HG02642 (cell line): ENCODE measurements around the gene ACOXL.
A peak's percentile ranks its signal among the peaks of the same experiment; 100 is the strongest.

Experiments
- ATAC-seq: cut with Tn5 transposase; IDR thresholded peaks from one replicate; pipeline ENCODE4 v1.9.1; 2021; ENCODE audit warnings: mild to moderate bottlenecking; ENCODE audit not compliant: unreplicated experiment, poor library complexity

The ACOXL gene

DNA sequence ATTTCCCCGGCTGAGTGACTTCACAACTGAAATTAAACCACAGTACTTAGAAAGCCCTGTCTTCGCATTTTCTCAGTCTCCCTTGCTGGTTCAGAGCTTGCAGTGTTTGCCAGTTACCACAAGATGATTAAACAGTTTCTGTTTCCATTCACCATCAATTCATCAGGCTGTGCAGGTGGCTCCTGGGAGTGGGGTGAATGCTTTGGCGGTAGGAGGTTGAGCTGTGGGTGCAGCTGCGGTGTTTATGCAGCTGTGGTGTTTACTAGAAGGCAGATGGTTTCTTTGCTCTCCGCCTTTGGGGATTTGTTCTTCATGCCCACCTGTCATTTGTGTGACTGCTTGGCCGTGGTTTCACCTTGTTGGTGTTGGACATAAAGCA, 16.1 kb downstream of the ACOXL start:
- peak; percentile 97 for ATAC-seq

DNA sequence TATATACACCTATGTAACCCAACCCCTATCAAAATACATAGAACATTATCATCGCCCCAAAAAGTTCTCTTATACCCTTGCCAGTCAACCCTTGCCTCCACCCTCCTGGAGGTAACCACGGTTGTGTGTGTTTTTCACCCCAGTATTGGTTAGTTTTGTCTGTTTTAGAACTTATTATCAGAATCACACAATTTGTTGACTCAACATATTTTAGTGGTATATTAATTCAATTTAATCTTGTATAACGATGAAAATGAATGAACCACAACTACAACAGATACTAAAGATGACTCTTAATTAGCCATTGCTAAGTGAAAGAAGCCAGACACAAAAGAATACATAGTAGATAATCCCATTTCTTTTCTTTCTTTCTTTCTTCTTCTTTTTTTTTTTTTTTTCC, 19.3 kb downstream of the ACOXL start:
- no peak for ATAC-seq

DNA sequence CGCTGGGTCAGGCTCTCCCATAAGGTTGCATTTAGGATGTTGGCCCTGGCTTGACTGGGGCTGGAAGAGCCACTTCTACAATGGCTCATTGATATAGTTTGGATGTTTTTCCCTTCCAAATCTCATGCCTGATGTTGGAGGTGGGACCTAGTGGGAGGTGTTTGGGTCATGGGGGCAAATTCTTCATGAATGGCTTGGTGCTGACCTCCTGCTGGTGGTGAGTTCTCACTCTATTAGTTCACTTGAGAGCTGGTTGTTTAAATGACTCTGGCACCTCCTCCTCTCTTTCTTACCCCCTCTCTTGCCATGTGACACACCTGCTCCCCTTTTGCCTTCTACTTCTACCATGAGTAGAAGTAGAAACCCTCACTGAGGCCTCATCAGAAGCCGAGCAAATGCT, 20.5 kb downstream of the ACOXL start:
- ATAC-seq = no peak

DNA sequence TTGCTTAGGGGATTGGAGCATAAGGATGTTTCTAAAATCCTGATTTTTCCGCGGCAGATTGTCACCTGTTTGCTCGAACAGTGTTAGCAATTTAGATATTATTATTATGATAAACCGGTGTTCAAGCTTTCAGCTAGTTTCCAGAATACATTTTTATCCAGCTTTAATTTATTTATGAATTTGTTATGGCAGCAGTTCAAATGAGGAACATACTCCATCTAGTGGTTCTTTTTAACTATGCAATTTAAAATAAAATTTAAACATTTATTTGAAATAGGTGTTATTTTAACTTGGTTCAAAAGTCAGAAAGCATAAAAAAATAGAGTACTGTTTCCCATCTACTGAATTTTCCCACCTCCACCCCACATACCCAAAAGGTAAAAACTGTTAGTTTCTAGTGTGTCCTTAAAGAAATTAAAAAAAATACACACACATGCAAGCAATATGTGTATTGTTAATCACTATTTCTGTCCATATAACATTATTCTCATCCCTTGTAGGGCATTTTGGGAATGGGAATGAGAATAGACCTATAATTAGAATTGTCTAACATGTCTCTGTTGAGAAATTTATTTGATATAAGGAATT, 23.2 kb downstream of the ACOXL start:
- ATAC-seq = no peak

DNA sequence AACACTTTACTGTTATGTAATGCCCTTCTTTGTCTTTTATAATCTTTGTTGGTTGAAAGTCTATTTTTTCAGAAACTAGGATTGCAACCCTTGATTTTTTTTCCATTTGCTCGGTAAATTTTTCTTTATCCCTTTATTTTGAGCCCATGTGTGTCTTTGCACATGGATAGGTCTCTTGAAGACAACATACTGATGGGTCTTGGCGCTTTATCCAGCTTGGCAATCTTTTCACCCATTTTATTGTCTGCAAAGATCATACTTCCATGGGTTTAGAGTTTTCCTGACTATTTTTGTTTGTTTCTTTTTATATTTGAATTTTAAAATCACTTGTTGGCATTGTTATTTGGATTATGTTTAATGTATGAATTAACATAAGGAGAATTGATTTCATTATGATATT, 27.0 kb downstream of the ACOXL start:
- ATAC-seq = no peak

DNA sequence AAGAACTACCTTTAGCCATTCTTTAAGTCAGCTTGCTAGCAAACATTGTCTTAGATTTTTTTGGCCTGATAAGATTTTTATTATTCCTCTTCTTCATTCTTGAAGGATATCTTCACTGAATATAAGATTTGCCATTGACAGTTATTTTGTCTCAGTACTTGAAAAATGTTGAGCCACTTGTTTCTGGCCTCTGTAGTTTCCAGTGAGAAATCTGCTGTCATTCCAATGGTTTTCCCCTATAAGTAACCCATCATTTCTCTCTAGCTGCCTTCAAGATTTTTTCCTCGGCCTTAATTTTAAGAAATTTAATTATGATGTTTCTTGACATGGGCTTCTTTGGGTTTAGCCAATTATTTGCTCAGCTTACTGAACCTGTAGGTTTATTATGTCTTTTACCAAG, 32.6 kb downstream of the ACOXL start:
- no peak for ATAC-seq

DNA sequence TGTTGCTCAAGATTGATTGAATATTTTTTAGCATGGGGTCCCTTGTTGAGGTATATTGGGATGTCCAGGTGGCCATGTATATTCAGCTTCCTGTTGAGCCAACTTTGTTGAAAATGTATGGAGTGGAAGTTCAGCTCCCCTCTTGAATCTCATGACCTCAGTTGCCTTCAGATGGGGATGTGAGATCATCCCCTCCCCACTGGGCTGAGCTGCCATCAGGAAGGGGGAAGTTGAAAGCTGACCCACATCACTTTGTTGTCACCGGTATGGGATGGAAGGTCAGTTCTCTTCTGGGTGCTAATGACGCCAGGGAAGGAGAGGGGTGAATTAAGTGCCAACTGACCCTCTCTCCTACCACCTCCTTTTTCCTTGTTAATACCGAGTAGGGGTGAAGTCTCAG, 33.9 kb downstream of the ACOXL start:
- ATAC-seq = no peak

DNA sequence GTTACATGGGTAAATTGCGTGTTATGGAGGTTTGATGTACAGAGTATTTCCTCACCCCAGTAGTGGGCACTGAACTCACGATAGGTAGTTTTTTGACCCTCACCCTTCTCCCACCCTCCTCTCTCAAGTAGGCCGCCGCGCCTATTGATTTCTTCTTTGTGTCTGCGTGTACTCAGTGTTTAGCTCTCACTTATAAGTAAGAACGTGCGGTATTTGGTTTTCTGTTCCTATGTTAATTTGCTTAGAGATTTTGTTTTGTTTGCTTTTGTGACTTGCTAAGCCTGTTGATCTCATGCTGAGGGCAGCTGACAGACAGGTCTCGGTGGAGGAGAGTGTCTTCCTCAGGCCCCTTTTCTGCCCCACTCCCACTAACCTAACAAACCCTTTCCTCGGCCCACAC, 36.2 kb downstream of the ACOXL start:
- no peak for ATAC-seq

DNA sequence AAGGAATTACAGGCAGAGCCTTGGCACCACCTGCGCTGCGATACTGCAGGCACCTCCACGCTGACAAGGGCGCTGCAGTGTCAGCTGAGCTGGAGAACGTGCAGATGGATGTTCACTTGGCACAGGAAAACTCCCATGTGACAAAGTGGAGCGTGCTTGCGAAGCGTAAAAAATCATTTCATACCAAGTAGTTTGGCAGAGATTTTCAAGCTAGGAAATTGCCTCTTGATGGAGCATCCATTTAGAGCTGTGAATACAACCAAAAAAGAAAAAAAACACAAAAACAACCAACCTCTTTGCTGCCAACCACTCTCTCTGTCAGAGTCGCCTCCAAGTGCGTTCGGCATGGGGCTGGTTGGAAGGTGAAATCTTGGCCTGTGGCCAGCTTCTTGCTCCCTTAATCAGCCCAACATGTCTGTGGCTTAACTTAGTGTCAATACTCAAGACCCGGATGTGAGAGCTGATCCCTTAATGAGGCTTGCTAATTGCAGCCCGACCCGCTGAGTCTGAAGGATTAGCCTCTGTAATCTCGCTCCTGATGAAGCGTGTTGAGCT, 38.1 kb downstream of the ACOXL start:
- ATAC-seq = no peak

DNA sequence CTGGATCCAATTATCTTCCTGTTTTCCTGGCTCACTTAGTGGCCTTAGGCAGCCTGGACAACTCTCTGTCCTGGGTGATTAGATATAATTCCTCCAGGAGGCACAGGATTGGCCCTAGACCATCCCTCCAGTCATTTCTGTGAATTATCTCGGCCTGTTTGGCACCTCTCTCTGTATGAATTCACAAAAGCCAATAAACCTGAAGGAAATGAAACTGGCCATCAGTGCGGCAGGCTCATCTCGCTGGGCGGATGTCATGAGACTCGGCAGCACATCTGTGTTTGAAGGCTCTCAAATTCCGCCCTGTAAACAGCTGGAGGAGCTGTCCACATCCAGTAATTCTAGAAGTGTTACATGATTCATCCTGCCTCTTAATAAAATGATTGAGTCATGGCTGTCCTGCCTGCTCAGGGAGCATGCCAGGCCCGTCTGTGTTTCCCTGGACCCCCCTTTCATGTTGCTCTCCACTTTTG, 38.6 kb downstream of the ACOXL start:
- no peak for ATAC-seq

DNA sequence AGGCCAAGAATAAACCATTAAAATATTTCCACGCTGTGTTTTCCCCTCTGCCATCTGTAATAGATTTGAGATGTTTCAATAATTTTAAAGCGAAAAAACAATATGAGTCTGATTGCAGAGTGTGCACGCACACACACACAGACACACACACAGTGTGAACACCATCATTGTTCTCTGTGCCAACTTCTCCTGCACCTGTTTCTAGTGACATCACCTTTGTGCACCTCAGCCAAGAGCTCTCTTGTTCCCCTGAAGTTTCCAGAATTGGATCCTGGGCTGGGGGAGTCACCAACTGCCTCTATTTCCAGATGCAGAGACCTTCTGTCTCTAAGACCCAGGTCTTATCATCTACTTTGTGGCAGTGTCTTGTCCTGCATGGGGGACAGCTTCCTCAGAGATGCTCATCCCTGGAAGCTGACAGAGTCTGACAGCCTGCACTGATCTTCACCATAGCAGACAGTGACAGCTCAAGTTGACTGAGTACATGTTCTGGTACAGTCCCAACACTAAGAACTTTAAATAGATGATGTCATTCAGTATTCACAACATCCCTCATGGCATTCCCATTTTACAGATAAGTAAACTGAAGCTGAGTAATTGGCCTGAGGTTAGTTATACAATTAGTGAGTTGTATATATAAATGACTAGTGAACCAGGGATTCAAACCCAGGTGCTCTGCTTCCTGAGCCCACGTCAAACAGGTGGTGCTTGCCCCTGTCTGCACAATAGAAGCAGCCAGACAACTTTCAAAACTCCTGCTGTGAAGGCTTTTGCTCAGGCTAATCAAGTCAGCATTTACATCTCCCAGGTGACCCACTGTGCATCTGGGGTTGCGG, 39.4 kb downstream of the ACOXL start:
- ATAC-seq = no peak

DNA sequence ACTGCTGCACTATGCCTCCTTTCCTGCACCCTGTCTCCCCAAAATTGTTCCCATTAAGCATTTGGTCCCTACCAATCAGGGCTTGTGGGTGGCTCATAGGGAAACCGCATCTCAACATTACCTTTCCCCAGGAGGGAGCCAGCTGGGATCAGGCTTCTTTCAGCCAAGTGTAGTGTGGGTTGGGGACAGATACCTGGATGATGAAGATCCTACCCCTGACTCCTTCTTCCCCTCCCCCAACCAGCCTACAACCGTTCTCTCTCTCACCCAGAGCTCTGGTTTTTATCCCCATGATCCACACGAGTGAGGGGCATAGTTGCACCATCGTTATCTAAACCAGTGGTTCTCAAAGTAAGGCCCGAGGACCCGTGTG, 40.0 kb downstream of the ACOXL start:
- no peak for ATAC-seq

DNA sequence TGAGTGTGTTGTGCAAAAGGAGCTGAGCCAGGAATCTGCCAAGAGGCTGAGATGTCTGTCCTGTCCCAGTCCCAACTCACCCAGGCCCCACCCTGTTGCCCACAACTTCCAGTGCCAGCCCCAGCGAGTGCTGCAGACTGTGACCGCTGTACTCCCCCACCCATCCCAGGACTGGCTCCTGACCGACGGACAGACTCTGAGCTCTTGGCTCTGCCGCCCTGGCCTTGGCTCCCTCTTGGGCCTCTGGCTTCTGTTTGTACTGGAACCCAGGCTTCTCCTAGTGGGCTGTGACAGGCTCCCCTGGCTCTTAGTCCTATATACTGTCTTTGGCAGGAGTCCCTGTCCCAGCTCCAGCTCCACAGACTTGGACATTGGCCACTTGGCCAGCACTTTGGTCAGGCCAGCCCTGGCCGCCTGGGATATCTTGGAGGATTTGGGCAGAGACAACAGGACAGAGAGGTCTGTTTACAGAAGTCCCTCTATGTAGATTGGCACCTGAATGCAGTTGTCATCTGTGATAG, 41.1 kb downstream of the ACOXL start:
- ATAC-seq = no peak

DNA sequence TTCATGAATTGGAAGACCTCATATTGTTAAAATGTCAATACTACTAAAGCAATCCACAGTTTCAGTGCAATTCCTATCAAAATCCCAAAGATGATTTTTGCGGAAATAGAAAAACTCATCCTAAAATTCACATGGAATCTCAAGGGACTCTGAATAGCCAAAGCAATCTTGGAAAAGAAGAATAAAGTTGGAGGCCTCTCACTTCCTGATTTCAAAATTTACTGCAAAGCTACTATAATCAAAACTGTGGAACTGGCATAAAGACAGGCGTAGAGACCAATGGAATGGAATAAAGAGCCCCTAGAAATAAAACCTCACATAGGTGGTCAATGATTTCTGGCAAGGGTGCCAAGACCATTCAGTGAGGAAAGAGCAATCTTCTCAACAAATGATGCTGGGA, 42.3 kb downstream of the ACOXL start:
- no peak for ATAC-seq

DNA sequence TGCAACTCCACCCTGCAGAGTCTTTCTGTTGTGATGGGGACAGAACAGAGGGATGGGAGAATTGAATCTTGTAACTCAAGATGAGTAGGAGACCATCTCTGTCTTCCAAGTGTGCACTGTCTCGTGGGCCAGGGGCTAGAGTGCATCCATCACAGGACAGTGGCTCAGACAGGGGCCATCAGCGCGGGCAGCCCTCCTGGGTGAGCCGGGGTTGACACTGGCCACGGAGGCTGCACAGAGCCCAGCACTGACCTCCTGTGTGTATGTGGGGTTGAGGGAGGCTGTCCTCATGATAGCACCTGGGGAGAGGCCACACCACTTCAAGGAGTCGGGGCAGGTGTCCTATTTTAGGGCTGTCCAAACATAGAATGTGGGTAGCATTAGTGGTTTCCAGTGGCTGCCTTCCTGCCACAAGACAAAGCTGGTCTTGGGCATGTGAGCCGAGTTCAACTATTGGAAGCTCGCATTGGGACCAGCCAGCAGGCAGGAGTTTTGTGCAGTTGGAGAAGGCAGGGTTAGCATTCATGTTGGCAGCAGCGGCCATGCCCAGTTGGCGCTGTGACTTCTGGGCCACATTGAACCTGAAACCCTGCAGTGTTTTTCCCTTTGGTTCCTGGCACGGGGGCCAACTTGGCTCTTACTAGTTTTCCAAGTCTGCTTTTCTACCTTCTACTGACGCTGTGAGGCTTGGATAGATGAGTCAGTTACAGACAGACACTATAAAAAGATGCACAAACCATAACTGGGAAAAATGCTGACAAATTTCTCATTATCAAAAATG, 45.3 kb downstream of the ACOXL start:
- ATAC-seq = no peak

DNA sequence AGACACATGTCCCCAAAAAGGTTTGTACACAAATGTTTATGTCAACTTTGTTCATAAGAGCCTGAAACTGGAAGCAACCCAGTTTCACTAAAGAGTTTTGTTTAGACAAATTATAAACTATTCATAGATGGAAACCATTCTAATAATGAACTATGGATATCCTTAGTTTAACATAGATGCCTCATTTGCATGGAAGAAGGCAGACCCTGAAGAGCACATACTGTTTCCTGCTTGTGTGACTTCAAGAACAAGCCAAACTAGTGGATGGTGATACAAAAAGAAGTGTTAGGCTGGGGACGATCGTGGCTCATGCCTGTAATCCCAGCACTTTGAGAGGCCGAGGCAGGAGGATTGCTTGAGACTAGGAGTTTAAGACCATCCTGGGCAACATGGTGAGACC, 48.1 kb downstream of the ACOXL start:
- peak; percentile 62 for ATAC-seq

DNA sequence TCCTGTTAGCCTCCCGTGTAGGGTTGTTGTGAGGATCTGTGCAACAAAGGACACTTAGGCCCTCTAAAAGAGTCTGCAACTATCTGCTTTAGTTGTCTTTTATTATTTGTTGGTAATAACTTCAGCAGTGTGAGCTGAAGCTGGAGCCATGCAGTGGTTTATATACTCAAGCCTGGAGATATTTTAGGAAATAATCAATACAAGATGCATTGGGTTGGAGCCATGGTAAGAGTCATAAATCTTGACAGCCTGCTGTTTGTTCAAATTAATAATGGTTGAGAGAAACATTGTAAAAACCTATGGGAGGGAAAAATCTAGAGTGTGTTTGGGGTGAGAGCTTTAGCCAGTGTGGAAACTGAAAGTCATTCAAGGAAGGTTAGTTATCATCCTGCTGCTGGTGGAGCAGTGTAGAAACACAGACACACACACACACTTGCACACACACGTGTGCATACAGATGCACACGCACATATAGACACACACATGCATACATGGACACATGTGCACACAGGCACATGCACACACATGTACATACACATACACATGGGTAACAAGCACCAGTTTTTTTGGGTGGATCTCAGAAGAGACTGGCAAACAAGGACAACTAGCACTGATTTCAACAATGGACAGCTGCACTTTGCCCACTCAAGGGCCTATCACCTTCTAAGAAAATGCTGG, 51.0 kb downstream of the ACOXL start:
- ATAC-seq = no peak

DNA sequence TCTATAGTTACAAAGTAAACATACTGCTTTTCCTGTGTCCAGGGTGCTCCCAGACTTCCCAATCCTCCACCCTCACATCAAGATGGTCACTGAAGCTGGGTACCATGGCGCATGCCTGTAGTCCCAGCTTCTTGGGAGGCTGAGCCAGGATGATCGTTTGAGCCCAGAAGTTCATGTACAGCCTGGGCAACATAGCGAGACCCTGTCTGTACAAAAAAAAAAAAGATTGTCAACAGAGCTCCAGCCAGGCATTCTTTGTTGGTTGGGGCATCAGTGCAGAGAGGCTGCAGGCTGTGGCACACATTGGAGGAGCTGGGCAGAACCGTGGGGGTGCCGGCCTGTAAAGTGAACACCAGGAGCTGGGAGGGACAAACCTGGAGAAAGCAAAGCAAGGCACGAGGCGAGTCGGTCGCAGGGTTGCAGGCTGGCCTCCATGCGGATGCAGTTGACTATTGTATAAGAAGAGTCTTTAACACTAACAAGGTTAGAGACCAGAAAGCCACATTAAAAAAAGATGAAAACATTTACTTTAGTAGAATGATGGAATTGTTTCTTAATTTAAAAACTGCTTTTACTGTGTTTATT, 51.8 kb downstream of the ACOXL start:
- no peak for ATAC-seq

DNA sequence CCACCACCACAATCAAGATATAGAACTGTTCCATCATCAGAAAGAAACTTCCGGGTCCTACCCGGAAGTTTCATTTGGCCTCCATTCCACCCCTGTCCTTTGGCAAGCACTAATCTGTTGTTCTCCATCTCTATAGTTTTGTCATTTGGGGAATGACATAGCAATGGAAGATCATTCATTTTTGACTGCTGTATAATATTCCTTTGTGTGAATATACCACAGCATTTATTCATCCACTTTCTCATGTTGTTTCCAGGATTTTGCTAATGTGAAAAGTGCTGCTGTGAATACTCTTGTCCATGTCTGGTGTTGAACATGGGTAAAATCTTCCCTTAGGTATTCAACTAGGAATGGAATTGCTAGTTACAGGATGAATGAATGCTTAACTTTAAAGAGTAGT, 53.1 kb downstream of the ACOXL start:
- no peak for ATAC-seq

DNA sequence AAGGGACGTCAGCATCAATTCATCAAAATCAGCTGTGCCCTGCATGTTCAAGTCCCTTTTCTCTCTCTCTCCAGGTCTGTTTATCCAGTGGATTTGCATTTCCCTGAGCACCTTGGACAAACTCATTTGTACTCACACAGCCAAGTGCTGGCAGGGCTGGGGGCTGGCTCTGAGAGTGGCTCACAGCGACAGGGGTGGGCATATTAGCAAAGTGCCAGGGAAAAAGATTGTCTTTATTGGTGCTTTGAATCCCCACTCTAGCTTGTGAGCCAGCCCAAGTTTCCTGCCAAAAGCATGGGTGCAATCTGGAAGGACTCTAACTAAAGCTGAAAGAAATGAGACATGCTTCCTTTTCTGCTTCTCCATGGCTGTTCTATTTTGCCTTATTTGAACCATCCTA, 56.6 kb downstream of the ACOXL start:
- no peak for ATAC-seq
